GM19035 (cell line): ENCODE data around the gene HOXB6.

Experiments used
- ATAC-seq: cut with Tn5 transposase; IDR thresholded peaks from one replicate; pipeline ENCODE4 v1.9.1; 2021; ENCODE audit not compliant: unreplicated experiment

HOXB6 gene

DNA sequence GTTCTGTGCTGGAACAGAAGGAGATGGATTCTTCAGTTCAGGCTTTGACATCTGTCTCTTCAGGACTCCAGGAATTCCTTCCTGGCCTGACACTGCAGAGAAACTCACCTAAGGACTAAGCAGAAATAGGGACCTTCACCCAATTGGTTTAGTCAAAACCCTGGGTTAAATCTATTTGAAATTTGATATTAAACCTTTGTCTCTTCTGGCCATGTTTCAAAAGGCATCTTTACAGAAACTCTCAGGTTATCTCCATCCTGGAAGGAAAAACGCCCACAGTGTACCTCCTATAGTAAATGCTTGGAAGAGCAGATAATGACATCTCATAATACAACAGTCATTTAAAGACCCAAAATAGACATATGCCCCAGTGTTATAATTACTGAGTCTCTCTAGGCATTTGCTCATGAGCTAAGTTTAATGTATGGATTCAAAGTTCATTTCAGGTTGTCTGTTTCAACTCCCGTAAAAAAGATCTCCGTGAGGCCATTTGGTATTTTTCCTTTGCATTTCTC, 21.0 kb downstream of the HOXB6 start:
- no peak for ATAC-seq

DNA sequence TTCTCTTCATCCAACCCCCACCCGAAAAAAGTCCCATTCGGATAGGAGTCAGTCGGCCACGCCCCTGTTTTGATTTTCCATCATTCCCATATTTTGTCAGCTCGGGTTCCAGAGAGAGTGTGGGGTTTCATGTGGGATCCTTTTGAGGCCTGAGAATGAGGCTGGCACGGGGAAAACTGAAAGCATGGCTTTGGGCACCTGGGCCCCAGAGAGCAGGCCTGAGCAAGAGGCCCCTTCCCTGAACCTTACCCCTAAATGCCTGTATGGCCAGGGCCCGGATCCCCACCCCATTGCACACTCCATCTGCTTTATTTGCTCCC, 22.1 kb downstream of the HOXB6 start:
- no peak for ATAC-seq

DNA sequence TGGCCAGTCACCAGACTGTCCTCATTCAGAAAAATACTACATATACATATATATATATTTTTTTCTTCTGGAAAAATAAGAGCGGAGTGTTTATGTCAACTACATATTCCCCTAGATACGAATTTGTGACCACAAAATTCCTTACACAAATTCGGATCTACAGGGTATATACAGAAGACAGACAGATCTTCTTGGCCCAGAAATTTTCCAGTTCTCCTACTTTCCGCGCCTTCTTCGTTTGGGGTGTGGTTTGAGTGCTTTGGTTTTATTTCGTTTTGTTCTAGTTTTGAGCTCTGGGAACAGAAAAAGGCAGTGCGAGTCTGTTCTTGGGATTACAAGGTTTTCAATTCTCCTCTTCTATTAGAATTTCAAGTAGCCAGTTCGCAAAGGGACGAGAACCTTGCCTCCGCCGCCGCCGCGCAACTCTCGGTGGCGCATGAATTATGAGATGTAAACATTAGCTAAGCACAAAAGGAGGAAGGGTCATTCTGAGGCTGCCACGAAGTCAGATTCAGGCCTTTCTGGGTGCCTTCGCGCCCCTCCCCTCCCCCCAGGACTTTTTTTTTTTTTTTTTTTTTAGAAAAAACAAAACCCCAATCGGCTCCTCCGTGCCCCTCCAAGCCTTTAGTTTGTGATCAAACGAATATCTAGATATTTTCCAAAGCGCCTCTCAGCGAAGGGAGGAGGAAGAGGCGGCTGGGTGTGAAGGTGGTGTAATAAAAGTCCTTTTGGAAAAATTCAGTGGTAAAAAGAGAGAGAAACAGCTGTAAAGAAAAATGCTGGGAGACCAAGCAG, 24.8 kb downstream of the HOXB6 start:
- no peak for ATAC-seq

DNA sequence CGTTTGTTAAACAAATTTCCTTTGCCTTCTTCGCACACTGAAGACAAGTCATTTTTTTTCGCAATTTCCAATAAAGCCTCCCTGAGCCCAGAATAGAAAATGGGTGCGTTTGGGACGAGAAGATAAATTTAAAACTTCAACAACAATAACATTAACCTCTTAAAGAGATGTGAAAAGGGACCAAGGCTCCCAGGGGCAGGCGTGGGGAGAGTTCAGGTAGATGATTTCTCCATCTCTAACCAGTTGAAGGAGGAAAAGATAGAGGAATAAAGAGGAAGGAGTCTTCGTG, 25.4 kb downstream of the HOXB6 start:
- ATAC-seq = no peak

DNA sequence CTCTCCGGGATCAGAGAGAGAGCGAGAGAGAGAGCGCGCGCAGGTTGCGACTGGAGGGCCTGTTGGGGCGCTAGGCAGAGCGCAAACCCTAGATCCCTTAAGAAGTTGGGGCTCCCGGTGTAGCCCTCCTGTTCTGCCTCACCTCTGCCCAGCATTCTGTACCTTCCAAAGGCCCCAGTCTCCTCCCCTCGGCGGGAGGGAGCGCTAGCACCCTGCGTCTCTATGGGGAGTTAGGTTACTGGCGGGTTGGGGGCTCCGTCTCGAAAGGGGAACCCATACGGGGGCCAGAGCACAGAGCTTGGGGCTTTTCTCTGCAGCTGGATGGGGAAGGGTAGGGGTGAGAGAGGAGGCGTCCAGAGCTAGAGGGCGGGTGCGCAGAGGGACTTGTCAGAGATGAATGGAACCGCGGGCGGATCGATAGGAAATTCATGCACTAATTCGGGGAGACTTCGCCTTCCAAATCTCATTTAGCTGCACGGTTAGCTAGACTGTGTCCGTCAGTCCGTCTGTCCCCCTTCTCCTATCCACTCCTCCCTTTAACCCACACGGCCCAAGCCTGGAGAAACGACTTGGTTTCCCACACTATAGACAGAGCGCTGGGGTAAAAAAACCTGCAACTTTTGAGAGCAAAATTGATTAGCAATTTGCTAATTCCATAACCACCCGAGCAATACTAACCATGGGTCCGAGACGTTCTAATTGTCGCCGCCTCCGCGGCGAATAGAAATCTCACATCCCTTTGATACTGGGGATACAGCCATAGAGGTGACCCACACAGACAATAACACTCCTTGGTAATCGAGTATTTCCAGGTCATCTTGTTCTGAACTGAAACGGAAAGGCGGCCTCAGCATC, 25.9 kb downstream of the HOXB6 start:
- ATAC-seq = peak; percentile 34

DNA sequence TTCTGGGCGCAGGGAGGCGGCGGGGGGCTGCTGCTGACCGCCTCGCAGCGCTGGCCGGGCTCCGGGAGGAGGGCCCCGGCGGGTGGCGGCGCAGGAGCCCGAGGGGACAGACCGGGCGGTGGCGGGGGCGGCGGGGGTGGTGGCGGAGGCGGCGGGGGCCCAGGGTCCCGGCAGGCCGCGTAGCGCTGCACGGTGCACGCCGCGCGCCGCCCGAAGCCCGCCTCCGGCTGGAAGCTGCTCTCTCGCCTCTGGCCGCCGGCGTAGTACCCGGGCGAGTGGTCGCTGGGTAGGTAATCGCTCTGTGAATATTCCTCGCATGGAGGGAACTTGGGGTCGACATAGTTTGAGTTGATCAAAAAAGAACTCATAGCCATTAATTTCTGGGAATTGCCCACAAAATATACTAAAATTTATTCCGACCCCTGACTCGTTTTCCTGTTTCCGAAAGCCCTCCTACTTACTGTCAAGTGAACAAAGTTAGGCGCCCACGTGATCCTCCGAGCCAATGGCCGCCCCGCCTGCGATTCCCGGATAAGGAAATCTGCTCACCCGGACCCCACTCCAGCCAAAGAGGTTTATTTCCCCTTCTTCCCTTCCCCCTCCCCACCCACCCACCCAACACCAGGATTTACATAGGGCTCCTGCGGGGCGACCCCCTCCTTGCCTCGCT, 26.7 kb downstream of the HOXB6 start, which contains the start of gene HOXB4:
Gene HOXB4 (minus strand): TSS at position 405 of the 670 bp plus-strand sequence. CDS start 31 bp downstream, at position 374.
- peak; percentile 70 for ATAC-seq

DNA sequence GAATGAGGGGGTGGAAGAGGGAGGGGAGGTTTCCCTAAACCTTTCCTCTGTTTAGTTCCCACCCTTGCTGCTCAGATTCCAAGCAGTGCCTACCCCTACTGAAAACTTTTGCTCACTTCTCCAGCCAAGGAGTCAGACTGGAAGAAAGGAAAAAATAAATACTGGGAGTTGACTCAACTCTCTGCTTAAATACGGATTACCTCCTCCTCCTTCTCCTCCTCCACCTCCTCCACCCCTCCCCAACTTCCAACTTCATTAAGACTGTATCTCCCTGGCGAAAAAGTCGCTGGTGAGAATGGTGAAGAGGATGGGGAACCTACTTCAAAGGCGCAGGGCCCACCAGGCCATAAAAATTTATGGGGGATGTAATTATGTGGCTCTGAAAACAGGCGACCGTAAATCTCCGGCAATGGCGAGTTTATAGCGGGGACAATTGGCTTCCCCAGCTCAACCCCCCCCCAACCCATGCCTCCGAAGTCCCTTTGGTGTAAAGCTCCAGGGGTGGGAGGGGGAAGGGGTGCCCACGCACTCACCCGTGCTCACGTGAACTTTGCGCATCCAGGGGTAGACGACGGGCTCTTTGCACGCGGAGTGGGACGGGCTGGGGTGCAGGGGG, 27.3 kb downstream of the HOXB6 start:
- ATAC-seq = no peak

DNA sequence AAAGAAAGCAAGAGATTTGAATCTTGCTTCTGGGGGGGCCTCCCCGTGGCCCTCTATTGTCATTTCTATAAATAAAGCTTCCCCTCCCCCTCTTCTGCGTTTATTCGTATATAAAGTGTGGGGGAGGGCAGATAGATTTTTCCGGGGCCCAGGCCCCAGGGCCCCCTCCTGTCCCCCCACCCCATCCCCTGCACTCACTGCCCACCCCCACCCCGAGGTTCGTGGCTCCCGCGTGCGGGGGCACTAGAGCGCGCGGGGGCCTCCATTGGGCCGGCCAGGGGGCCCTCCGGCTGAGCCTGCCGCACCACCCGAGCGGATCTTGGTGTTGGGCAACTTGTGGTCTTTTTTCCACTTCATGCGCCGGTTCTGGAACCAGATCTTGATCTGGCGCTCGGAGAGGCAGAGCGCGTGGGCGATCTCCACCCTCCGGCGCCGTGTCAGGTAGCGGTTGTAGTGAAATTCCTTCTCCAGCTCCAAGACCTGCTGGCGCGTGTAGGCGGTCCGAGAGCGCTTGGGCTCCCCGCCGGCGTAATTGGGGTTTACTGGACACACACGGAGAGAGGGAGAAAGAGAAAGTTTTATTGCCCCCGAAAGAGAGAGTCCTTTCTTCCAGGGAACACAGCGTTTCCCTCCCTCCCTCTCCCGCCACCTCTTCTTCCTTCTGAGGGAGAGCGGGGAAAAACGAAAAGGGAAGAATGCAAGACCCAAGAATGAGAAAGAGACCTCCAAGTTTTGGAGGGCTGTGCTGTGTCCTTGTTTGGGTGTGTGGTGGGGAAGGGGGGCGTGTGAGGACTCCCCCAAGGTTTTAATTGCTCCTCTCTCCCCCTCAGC, 28.1 kb downstream of the HOXB6 start:
- ATAC-seq = no peak

DNA sequence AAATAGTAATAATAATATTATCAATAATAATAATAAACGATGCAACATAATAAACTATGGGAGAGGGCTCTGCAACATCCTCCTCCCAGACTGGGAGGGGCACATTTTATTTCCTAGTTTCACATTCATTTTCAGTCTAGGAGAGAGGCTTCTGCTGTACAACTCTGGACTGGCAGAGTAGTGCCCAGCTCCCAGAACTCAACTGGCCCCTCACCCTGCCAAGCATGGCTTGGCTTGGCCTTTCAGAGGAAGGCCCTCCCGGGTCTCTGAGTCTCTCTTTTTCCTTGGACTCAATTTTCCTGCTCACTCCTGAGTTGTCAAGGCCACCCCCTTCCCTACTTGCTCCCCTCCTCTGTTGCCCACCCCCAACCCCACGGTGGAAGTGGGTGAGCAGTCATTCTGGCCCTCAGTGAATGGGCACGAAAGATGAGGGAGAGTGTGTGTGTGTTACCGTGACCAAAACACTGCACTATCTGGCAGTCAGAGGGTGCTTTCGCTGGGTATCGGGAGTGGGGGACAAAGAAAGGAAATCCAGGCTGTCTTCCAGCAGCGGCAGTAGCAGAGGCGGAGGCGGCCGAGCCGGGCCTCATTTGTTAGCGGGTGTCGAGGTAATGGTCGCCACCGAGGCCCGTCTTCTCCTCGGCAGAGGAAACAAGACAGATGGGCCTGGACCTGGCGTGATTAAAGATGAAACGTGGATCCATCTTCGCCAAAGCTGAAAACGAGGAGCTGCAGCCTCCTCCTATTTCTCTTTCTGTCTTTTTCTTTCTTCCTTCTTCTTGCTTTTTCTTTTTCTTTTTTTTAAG, 28.9 kb downstream of the HOXB6 start:
- ATAC-seq = no peak

DNA sequence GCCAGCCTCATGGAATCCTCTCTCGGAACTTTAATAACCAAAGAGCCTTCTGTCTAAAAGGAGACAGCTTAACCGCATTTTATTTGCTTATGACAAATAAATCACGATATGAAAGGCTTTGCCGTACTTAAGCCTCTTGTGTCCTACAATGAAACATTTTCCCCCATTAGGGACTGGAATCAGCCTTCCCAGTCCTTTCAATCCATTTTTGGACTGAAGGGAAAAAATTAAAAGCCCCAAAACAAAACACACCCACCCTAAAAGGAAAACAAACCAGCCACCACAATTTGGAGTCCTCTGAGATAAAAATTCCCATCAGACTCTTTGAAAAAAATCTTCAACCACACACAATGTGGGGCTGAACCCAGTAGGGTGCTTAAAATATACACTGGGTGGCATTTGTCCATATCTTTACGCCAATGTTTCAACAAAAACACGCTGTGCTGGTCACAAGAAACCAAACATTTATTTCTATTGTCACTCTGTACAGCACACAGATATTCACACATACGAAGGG, 29.7 kb downstream of the HOXB6 start:
- no peak for ATAC-seq

DNA sequence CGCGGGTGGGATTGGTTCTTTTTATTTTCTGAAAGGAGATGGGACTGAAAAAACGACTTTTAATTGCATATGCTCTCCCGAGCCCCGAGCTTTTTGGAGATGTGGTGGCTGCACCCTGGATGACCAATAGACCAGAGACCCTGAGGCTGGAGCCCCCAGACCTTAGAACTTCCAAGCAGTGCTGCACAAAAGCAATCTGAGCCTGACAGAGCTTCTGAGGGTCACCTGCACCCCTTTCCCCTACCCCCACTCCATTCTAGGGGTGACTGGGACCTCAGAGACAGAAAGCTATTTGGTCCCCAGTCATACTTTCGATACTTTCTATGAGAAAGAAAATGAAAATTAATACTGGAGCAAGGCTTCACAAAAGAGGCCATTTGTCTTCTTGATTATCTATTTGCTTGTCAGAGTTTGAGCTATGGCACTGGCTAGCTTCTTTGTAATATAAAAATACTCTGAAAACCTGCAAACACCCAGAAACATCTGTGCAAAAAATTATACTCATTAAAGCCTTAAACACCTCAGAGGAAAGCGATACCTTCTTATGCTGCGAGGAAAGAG, 30.2 kb downstream of the HOXB6 start:
- ATAC-seq = no peak

DNA sequence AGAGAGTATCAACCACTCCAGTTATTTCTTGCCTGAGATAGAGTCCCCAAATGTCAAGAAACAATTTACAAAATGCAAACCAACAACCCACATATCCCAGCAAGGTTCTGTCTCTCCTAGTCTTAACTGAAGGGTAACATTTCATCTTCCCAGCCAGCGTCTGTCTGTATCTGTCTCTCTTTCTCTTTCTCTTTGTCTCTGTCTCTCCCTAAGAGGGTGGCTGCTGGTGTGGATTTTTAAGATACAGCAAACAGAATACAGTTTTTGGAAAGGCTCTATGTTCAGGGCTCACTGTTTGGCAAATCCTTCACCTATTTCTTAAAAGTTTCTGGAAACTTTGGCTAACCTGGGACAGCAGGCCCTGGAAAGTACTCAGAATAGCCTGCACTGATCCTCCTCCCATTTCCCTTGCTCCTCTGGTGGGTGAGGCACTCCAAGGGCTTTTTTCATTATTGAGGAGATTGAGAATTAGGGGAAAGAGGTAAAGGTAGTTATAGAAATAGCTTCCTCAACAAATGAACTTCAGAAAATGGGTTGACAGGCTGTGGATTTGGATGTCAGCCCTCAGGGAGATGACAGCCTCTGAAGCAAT, 32.9 kb downstream of the HOXB6 start:
- no peak for ATAC-seq

DNA sequence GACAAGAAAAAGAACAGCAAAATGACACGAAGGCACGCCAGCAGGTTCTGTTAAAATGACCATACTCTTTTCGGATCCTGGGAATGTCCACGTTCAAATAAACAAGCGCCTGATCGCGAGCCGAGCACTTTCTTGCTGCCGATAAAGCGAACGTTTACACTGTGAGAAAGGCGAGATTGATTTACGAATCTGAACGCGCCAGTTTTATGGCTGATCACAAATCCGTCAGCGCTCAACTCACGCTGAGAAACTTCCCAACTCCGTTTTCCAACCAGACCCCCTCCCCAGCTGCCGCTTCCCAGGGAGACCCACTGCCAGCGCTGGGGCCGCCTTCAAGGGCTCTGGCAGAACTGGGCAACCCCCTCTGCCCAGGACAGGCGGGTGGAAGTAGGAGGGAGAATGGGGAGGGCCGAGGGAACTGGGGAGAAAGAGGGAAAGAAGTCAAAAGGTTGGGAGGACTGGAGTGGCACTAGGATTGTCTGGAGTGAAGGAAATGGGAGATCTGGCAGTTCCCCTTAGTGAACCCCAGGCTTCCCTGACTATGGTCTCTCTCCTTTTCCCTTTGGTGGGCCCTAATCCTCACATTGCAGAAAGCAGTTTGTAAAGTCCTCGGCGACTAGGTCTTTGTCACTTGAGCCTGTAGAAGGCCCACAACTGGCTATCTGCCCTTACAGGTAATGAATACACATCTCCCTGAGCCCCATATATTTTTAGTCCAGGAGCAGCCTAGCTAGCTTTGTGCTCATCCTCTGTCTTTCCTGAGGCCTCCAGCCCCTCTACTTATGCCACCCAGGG, 33.6 kb downstream of the HOXB6 start:
- ATAC-seq = no peak

DNA sequence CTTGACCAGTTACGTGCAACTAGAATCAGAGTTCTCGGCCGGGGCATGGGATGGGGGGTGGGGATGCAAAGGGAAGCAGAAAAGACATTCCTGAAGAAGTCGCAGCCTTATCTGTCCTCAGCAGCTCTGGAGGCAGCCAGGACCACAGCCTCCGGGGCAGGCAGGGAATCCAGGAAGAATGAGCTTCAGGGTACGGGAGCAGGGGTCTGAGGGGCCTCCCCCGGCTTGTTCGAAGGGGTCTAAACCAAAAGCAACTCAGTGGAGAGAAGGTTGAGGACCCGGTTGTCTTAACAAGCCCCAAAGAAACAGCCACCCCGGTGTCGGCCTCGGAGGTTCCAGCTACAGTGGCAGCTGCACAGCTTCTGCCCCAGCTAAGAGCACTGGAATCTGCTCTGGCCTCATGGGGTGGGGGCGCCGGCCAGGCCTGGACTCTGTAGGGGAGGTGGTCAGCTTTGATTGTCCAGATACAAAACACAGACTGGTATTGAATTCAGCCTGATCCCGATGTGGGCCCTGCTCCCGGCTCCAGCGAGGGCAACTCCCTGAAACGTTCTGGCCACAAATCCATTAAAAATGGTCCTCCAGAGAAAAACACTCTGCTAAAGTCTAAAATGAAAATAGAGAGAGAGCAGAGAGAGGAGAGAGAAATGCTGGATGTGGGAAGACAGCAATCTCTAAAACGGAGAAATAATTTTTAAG, 34.3 kb downstream of the HOXB6 start:
- ATAC-seq = no peak

DNA sequence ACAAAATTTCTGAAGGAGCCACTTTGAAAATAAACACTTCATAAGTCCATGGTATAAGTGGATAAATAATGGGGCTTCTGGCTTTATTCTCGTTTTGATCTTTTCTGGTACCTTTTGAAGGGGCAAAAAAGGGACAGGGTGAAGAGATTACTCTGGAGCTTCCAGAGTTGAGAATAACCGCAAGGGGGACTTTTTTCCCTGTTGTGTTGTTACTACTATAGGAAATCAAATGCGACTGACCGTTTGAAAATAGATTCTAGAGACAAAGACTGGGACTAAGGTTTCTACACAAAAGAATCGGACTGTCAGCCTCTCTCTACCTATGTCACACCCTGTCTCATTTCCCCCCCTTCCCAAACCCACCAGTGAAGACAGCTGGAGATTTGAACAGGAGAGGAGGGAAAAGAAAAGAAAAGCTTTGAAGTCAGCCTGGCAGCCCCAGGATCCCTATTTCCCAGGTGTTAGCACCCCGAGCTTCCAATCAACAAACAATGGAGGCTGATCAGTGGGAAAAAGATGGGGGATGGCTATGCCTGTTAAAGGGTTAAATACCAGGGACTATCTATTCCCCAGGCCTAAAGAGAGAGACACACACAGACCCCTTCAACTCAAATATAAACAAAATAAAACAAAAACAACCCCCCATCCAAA, 35.0 kb downstream of the HOXB6 start:
- ATAC-seq = no peak

DNA sequence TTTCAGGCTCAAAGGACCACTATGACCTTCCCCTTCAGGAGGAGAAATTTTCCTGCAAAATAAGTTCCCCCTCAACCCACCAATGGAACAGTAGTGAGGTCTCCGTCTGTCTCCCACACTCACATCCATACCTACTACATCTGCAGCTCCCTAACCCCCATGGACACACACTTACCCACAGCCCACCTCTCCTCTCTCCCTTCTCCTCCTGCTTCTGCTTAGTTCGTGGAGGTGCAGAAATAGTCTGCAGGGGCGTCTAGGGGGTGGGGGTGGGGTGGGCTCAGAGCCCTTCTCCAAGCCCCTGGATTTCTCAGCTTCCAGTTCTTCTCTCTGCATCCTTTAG, 35.6 kb downstream of the HOXB6 start:
- no peak for ATAC-seq
